Thymus (tissue), 11 donors: ENCODE data around the gene DNAAF1. TPM values are rescaled to one million over a fixed set of nuclear protein-coding genes. Genes with fewer than 3 reads are reported as not detected.

Experiments used
- DNase-seq, 9 donors: peaks; one replicate each; pipeline ENCODE4 v3.0.0-alpha.2; 2013; ENCODE audit warnings: low spot score in 9 of 9, low read depth in 6 of 9, missing footprints in 1 of 9
- H3K27ac ChIP-seq, 2 donors: one replicate each; pipeline ENCODE4 v1.5.1; 2013; ENCODE audit warnings: control low read depth in 1 of 2, low read depth in 1 of 2, low read length in 1 of 2, mild to moderate bottlenecking in 1 of 2, moderate library complexity in 1 of 2
- H3K27me3 ChIP-seq, 2 donors: one replicate each; pipeline ENCODE4 v1.5.1; 2013; ENCODE audit warnings: low read length in 1 of 2; ENCODE audit not compliant: control insufficient read depth in 2 of 2, insufficient read depth in 1 of 2
- H3K36me3 ChIP-seq, 2 donors: one replicate each; pipeline ENCODE4 v1.5.1; 2013; ENCODE audit warnings: low read length in 1 of 2, mild to moderate bottlenecking in 1 of 2, moderate library complexity in 1 of 2; ENCODE audit not compliant: control insufficient read depth in 2 of 2, insufficient read depth in 2 of 2
- H3K4me1 ChIP-seq, 2 donors: one replicate each; pipeline ENCODE4 v1.5.1; 2013; ENCODE audit warnings: low read length in 2 of 2; ENCODE audit not compliant: control insufficient read depth in 2 of 2, insufficient read depth in 2 of 2
- H3K4me3 ChIP-seq, 2 donors: one replicate each; pipeline ENCODE4 v1.5.1; 2013; ENCODE audit warnings: low read length in 2 of 2, control low read depth in 1 of 2, mild to moderate bottlenecking in 1 of 2
- H3K9me3 ChIP-seq, 2 donors: one replicate each; pipeline ENCODE4 v1.5.1; 2013; ENCODE audit warnings: low read length in 1 of 2, mild to moderate bottlenecking in 1 of 2; ENCODE audit not compliant: control insufficient read depth in 2 of 2, insufficient read depth in 1 of 2
- WGBS: extraction: QIAGEN DNeasy Blood & Tissue Kit; methylation state at CpG from one replicate; pipeline ENCODE4 v1.1.7; 2013; 5-methylcytosine and 5-hydroxymethylcytosine counted together
- polyA plus RNA-seq: library from polyadenylated mRNA; stranded (reverse); fragments of 200-250 nt; gene quantifications from one replicate; pipeline ENCODE4 v1.2.3, GENCODE V29; 2013
- total RNA-seq: library from RNA; stranded (reverse); fragments of 120-200 nt; gene quantifications from one replicate; pipeline ENCODE4 v1.2.4, GENCODE V29; 2013
- donor health status: healthy.

DNAAF1 gene
- total and polyA plus RNA-seq, 2 donors = 0.09 to 3.1 TPM

GRCh38 chr16:84226026-84226425 lies 80.9 kb downstream of the DNAAF1 start:
- H3K4me3 ChIP-seq = no peak overlapping the region
- H3K27me3 ChIP-seq = peaks cover 2 to 6% of the 10 kb centered on the region in 2 donors
- no peaks in the 10 kb centered on the region for H3K4me1 ChIP-seq
- WGBS = 91% methylated on average over 8 of the region's 8 CpGs
- no peaks in the 10 kb centered on the region for H3K36me3 ChIP-seq
- DNase-seq = no peak
- no peaks in the 10 kb centered on the region for H3K9me3 ChIP-seq
- no peak overlapping the region for H3K27ac ChIP-seq

Other genes with a start within 250 kb of the DNAAF1 start
- gene MLYCD, start 246.2 kb upstream of the DNAAF1 start, total RNA-seq = 1.8 TPM
- 3.5 TPM for gene MLYCD, start 246.2 kb upstream of the DNAAF1 start, polyA plus RNA-seq
- gene OSGIN1, start 192.1 kb upstream of the DNAAF1 start, total RNA-seq = 0.42 TPM
- gene OSGIN1, start 192.1 kb upstream of the DNAAF1 start, polyA plus RNA-seq = 3.8 TPM
- gene NECAB2, start 177.1 kb upstream of the DNAAF1 start, total RNA-seq = 0.19 TPM
- 0.75 TPM for gene NECAB2, start 177.1 kb upstream of the DNAAF1 start, polyA plus RNA-seq
- 0.57 TPM for gene SLC38A8, start 102.5 kb upstream of the DNAAF1 start, total RNA-seq
- gene SLC38A8, start 102.5 kb upstream of the DNAAF1 start, polyA plus RNA-seq = 0.66 TPM
- gene MBTPS1, start 28.4 kb upstream of the DNAAF1 start, total RNA-seq = 39.4 TPM
- gene MBTPS1, start 28.4 kb upstream of the DNAAF1 start, polyA plus RNA-seq = 65.6 TPM
- 21.2 TPM for gene HSDL1, start 131 bp upstream of the DNAAF1 start, total RNA-seq
- gene HSDL1, start 131 bp upstream of the DNAAF1 start, polyA plus RNA-seq = 21.4 TPM
- 14.9 TPM for gene TAF1C, start 41.7 kb downstream of the DNAAF1 start, total RNA-seq
- 72.3 TPM for gene TAF1C, start 41.7 kb downstream of the DNAAF1 start, polyA plus RNA-seq
- 0.38 TPM for gene ADAD2, start 45.8 kb downstream of the DNAAF1 start, total RNA-seq
- 0.71 TPM for gene ADAD2, start 45.8 kb downstream of the DNAAF1 start, polyA plus RNA-seq
- gene KCNG4, start 94.7 kb downstream of the DNAAF1 start, total RNA-seq = not detected
- gene KCNG4, start 94.7 kb downstream of the DNAAF1 start, polyA plus RNA-seq = not detected
- gene WFDC1, start 149.6 kb downstream of the DNAAF1 start, total RNA-seq = 0.52 TPM
- 7.4 TPM for gene WFDC1, start 149.6 kb downstream of the DNAAF1 start, polyA plus RNA-seq
- gene ATP2C2, start 223.2 kb downstream of the DNAAF1 start, total RNA-seq = 0.38 TPM
- 0.94 TPM for gene ATP2C2, start 223.2 kb downstream of the DNAAF1 start, polyA plus RNA-seq